ENCODE measurements around the gene PAQR6. TPM values are rescaled to one million over a fixed set of nuclear protein-coding genes. Genes with fewer than 3 reads are reported as not detected.

PAQR6 gene
- total and polyA plus RNA-seq, 2 of the 8 experiments (the other 6 are each of a cell fraction or from before 2014, with no cell fraction given) = 7.1 to 11.3 TPM

GRCh38 chr1:156246241-156246780, 1.5 kb downstream of the PAQR6 start:
- no peak overlapping the region for H3K4ac ChIP-seq (replicated peaks; ENCODE audit: insufficient read length, low read depth, low read length)
- TF ChIP-seq SAP30 (IDR thresholded peaks at IDR 0.05; ENCODE audit: insufficient read depth, insufficient replicate concordance, low read length) (no peak), PHF8 (conservative IDR thresholded peaks at IDR 0.05; ENCODE audit: low read depth, low read length) (no peak), GTF2F1 (IDR thresholded peaks at IDR 0.05; ENCODE audit: borderline replicate concordance, low read depth, low read length) (no peak), SP2 (IDR thresholded peaks at IDR 0.05; ENCODE audit: low read length) (no peak), TAF7 (optimal IDR thresholded peaks at IDR 0.05; ENCODE audit: borderline replicate concordance, low read depth, low read length) (no peak), SIX5 (IDR thresholded peaks at IDR 0.05; ENCODE audit: low read depth, low read length) (no peak), SRF (IDR thresholded peaks at IDR 0.05; ENCODE audit: low read depth, low read length) (no peak), TCF12 (IDR thresholded peaks at IDR 0.05; ENCODE audit: low read depth, low read length) (no peak), RNF2 (IDR thresholded peaks at IDR 0.05; ENCODE audit: borderline replicate concordance, low read depth, low read length, missing control alignments, poor library complexity, severe bottlenecking) (no peak), RXRA (IDR thresholded peaks at IDR 0.05; ENCODE audit: insufficient read depth, low read depth, low read length) (no peak), FOSL1 (IDR thresholded peaks at IDR 0.05; ENCODE audit: insufficient read depth, low read depth, low read length) (no peak), EZH2 (IDR thresholded peaks at IDR 0.05; ENCODE audit: low read depth, low read length, severe bottlenecking) (no peak)

More at GRCh38 chr1:156246241-156246780, 1.5 kb downstream of the PAQR6 start:
- H4K20me1 ChIP-seq (replicated peaks in 1 of 2; ENCODE audit: control insufficient read depth in 1 of 2, insufficient read depth in 2 of 2, low read length in 2 of 2) = peaks cover 2 to 11% of the 10 kb centered on the region in 2 experiments
- no peak for FAIRE-seq
- peak overlapping the region in 1 of 4 experiments; percentile 40; a peak in 2 of 8 replicates for H3K4me3 ChIP-seq (ENCODE audit: extremely low read depth in 1 of 4, insufficient read depth in 2 of 4, low read depth in 3 of 4, low read length in 4 of 4)
- H3K79me2 ChIP-seq (ENCODE audit: control insufficient read depth in 1 of 2, insufficient read depth in 2 of 2, low read length in 2 of 2) = no peaks in the 10 kb centered on the region
- H2AK5ac ChIP-seq (ENCODE audit: low read depth, low read length) = 0 out of 2 replicates have a peak overlapping the region, but pooled peaks have one; percentile 39
- ChIA-PET CTCF (ENCODE audit: partially characterized antibody) (interaction anchor here (0.6 to 47.2 kb wide), 10 partner anchors 12 to 113 kb away, joined by 3 to 1265 read pairs (median 4); partner anchors contain the start of genes CCT3, SEMA4A and TSACC), POLR2A (ENCODE audit: partially characterized antibody) (interaction anchor here (1.0 to 11.8 kb wide), 22 partner anchors 11 to 279 kb away, joined by 3 to 102 read pairs (median 4); partner anchors contain the start of genes PMF1, SEMA4A, SLC25A44 and SMG5)
- peak overlapping the region; percentile 79; the same call in 1 of the 2 replicates for H4K8ac ChIP-seq (ENCODE audit: extremely low read depth, insufficient read depth, low read length)
- H3K27ac ChIP-seq (ENCODE audit: low read depth, low read length) = no peak overlapping the region
- H2BK12ac ChIP-seq (ENCODE audit: low read depth, low read length) = no peak overlapping the region
- H3K56ac ChIP-seq (replicated peaks; ENCODE audit: insufficient read length, low read depth, low read length) = no peak overlapping the region
- 0 out of 2 replicates have a peak, but pooled peaks cover 2% of the 10 kb centered on the region for H3K79me1 ChIP-seq (ENCODE audit: low read depth, low read length)
- no peak overlapping the region for H2BK20ac ChIP-seq (ENCODE audit: low read length)
- WGBS, 2 experiments (ENCODE audit: extremely low coverage in 1 of 2, insufficient coverage in 1 of 2, insufficient read length in 1 of 2, insufficient replicate concordance in 2 of 2, low coverage in 1 of 2, low lambda C conversion rate in 2 of 2, missing lambda C conversion rate in 1 of 2) = 91% methylated on average over 10 of the region's 10 CpGs; no CpG with 5 or more reads in 1 of the 2 experiments
- no peaks in the 10 kb centered on the region for H3K9me3 ChIP-seq (ENCODE audit: insufficient read depth in 2 of 2, low read depth in 1 of 2, low read length in 1 of 2)
- no peak overlapping the region for H3K9ac ChIP-seq (replicated peaks in 1 of 4; ENCODE audit: extremely low read depth in 1 of 4, low read depth in 3 of 4, low read length in 3 of 4)
- H3K23me2 ChIP-seq (ENCODE audit: low read depth, low read length) = no peaks in the 10 kb centered on the region
- no peak overlapping the region for H3K14ac ChIP-seq (ENCODE audit: insufficient read length)
- no peak overlapping the region for H2AFZ ChIP-seq (ENCODE audit: low read length)
- peaks cover 7 to 24% (median 14%) of the 10 kb centered on the region in 4 experiments for H3K36me3 ChIP-seq (ENCODE audit: control insufficient read depth in 2 of 4, insufficient read depth in 4 of 4, low read length in 3 of 4)
- 0 out of 2 replicates have a peak overlapping the region, but pooled peaks have one; percentile 8 for H2BK15ac ChIP-seq (ENCODE audit: low read length)
- H3K23ac ChIP-seq (ENCODE audit: insufficient read length) = no peak overlapping the region
- no peak overlapping the region for H2BK120ac ChIP-seq (replicated peaks; ENCODE audit: low read depth, low read length)
- no peak overlapping the region for H4K5ac ChIP-seq (ENCODE audit: insufficient read length, low read depth, low read length)
- H4K91ac ChIP-seq (replicated peaks; ENCODE audit: insufficient read length, low read length) = no peak overlapping the region
- peak overlapping the region; percentile 48 for H3K18ac ChIP-seq (ENCODE audit: extremely low read depth, low read length)
- DNase-seq (ENCODE audit: low read depth in 1 of 2, low spot score in 2 of 2) = no peak
- H3K27me3 ChIP-seq (replicated peaks in 1 of 4; ENCODE audit: control insufficient read depth in 3 of 4, extremely low read depth in 1 of 4, insufficient read depth in 3 of 4, low read length in 3 of 4) = no peaks in the 10 kb centered on the region
- H3K4me2 ChIP-seq (ENCODE audit: insufficient read depth in 1 of 2, low read depth in 2 of 2, low read length in 2 of 2) = peak overlapping the region; percentile 30 to 50; a peak in 2 of 4 replicates
- H3K4me1 ChIP-seq (replicated peaks in 1 of 4; ENCODE audit: control insufficient read depth in 3 of 4, insufficient read depth in 4 of 4, low read length in 3 of 4) = peaks cover 0 to 16% (median 9%) of the 10 kb centered on the region in 4 experiments
- H2BK5ac ChIP-seq (ENCODE audit: low read depth, low read length) = no peak overlapping the region
